ENCODE data around the gene ALS2.
"Not testable (repeated sequence)": the region's sequence is repeated elsewhere in the genome, so short reads cannot be mapped to it uniquely, and the experiment has no call there.

Gene ALS2

GRCh38 chr2:201816657-201817575, 36.2 kb upstream of the ALS2 start:
- ChIA-PET POLR2A (no interaction called here), CTCF (interaction anchor here (1.0 kb wide), 1 partner anchor 362 kb away, joined by 3 read pairs; no protein-coding TSS in a partner anchor)
- 100% methylated on average over 2 of the region's 5 CpGs for WGBS (ENCODE audit: insufficient coverage)

GRCh38 chr2:201813996-201814760, 33.4 kb upstream of the ALS2 start:
- DNase-seq = no peak
- ChIA-PET POLR2A (no interaction called here), CTCF (no interaction called here)
- H3K27me3 ChIP-seq (replicated peaks in 2 of 5; ENCODE audit: control insufficient read depth in 4 of 5, insufficient read depth in 5 of 5, low read length in 4 of 5) = no peaks in the 10 kb centered on the region
- H3K36me3 ChIP-seq (ENCODE audit: control insufficient read depth in 4 of 4, insufficient read depth in 4 of 4, low read length in 3 of 4) = no peaks in the 10 kb centered on the region
- H3K4me1 ChIP-seq (ENCODE audit: control extremely low read depth in 1 of 4, control insufficient read depth in 4 of 4, insufficient read depth in 4 of 4, low read length in 3 of 4) = no peaks in the 10 kb centered on the region
- H3K4me3 ChIP-seq (ENCODE audit: control insufficient read depth in 1 of 7, extremely low read depth in 1 of 7, insufficient read depth in 4 of 7, low read depth in 2 of 7, low read length in 6 of 7) = no peak overlapping the region
- H3K9me3 ChIP-seq (ENCODE audit: control extremely low read depth in 1 of 5, control insufficient read depth in 4 of 5, insufficient read depth in 2 of 5, low read depth in 1 of 5, low read length in 4 of 5) = peaks cover 0 to 6% (median 0%) of the 10 kb centered on the region in 5 experiments
- 98% methylated on average over 7 of the region's 9 CpGs for WGBS (ENCODE audit: insufficient coverage)
- no peak overlapping the region for H3K27ac ChIP-seq (ENCODE audit: insufficient read depth in 1 of 2, low read depth in 1 of 2, low read length in 2 of 2, poor library complexity in 1 of 2, severe bottlenecking in 2 of 2)

More at GRCh38 chr2:201816657-201817575, 36.2 kb upstream of the ALS2 start:
- H3K27ac ChIP-seq (ENCODE audit: insufficient read depth in 1 of 2, low read depth in 1 of 2, low read length in 2 of 2, poor library complexity in 1 of 2, severe bottlenecking in 2 of 2) = no peak overlapping the region
- H3K4me1 ChIP-seq (ENCODE audit: control extremely low read depth in 1 of 4, control insufficient read depth in 4 of 4, insufficient read depth in 4 of 4, low read length in 3 of 4) = no peaks in the 10 kb centered on the region
- H3K36me3 ChIP-seq (ENCODE audit: control insufficient read depth in 4 of 4, insufficient read depth in 4 of 4, low read length in 3 of 4) = no peaks in the 10 kb centered on the region
- H3K4me3 ChIP-seq (ENCODE audit: control insufficient read depth in 1 of 7, extremely low read depth in 1 of 7, insufficient read depth in 4 of 7, low read depth in 2 of 7, low read length in 6 of 7) = no peak overlapping the region
- H3K9me3 ChIP-seq (ENCODE audit: control extremely low read depth in 1 of 5, control insufficient read depth in 4 of 5, insufficient read depth in 2 of 5, low read depth in 1 of 5, low read length in 4 of 5) = peaks cover 0 to 6% (median 0%) of the 10 kb centered on the region in 5 experiments
- no peaks in the 10 kb centered on the region for H3K27me3 ChIP-seq (replicated peaks in 2 of 5; ENCODE audit: control insufficient read depth in 4 of 5, insufficient read depth in 5 of 5, low read length in 4 of 5)
- DNase-seq = no peak

DNA sequence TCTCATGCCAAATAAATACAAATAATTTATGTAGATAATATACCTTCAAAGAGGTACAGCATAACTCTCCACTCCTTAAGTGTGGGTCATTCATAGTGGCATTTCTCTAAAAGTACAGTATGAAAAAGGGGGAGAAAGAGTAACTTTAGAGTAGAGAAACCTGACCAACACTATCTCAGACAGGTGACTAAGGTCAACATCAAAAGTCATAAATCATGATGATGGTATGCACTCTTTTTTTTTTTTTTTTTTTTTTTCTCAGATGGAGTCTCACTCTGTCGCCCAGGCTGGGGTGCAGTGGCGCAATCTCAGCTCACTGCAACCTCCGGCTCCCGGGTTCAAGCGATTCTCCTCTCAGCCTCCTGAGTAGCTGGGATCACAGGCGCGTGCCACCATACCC, 29.9 kb upstream of the ALS2 start:
- H3K27me3 ChIP-seq (replicated peaks in 2 of 5; ENCODE audit: control insufficient read depth in 4 of 5, insufficient read depth in 5 of 5, low read length in 4 of 5); H3K27ac ChIP-seq (ENCODE audit: insufficient read depth in 1 of 2, low read depth in 1 of 2, low read length in 2 of 2, poor library complexity in 1 of 2, severe bottlenecking in 2 of 2); H3K36me3 ChIP-seq (ENCODE audit: control insufficient read depth in 4 of 4, insufficient read depth in 4 of 4, low read length in 3 of 4); H3K4me1 ChIP-seq (ENCODE audit: control extremely low read depth in 1 of 4, control insufficient read depth in 4 of 4, insufficient read depth in 4 of 4, low read length in 3 of 4); H3K9me3 ChIP-seq (ENCODE audit: control extremely low read depth in 1 of 5, control insufficient read depth in 4 of 5, insufficient read depth in 2 of 5, low read depth in 1 of 5, low read length in 4 of 5); DNase-seq; POLR2A ChIA-PET; CTCF ChIA-PET; H3K4me3 ChIP-seq (ENCODE audit: control insufficient read depth in 1 of 7, extremely low read depth in 1 of 7, insufficient read depth in 4 of 7, low read depth in 2 of 7, low read length in 6 of 7): not testable (repeated sequence)
- 98% methylated on average over 5 of the region's 7 CpGs for WGBS (ENCODE audit: insufficient coverage)

GRCh38 chr2:201809633-201810032, 28.9 kb upstream of the ALS2 start:
- no peaks in the 10 kb centered on the region for H3K4me1 ChIP-seq (ENCODE audit: control extremely low read depth in 1 of 4, control insufficient read depth in 4 of 4, insufficient read depth in 4 of 4, low read length in 3 of 4)
- DNase-seq = no peak
- H3K27ac ChIP-seq (ENCODE audit: insufficient read depth in 1 of 2, low read depth in 1 of 2, low read length in 2 of 2, poor library complexity in 1 of 2, severe bottlenecking in 2 of 2) = no peak overlapping the region
- no peak overlapping the region for H3K4me3 ChIP-seq (ENCODE audit: control insufficient read depth in 1 of 7, extremely low read depth in 1 of 7, insufficient read depth in 4 of 7, low read depth in 2 of 7, low read length in 6 of 7)
- no peaks in the 10 kb centered on the region for H3K27me3 ChIP-seq (replicated peaks in 2 of 5; ENCODE audit: control insufficient read depth in 4 of 5, insufficient read depth in 5 of 5, low read length in 4 of 5)
- H3K36me3 ChIP-seq (ENCODE audit: control insufficient read depth in 4 of 4, insufficient read depth in 4 of 4, low read length in 3 of 4) = no peaks in the 10 kb centered on the region
- H3K9me3 ChIP-seq (ENCODE audit: control extremely low read depth in 1 of 5, control insufficient read depth in 4 of 5, insufficient read depth in 2 of 5, low read depth in 1 of 5, low read length in 4 of 5) = no peaks in the 10 kb centered on the region
- POLR2A ChIA-PET = no interaction called here
- CTCF ChIA-PET = no interaction called here
- WGBS (ENCODE audit: insufficient coverage) = 100% methylated on average over 2 of the region's 4 CpGs

DNA sequence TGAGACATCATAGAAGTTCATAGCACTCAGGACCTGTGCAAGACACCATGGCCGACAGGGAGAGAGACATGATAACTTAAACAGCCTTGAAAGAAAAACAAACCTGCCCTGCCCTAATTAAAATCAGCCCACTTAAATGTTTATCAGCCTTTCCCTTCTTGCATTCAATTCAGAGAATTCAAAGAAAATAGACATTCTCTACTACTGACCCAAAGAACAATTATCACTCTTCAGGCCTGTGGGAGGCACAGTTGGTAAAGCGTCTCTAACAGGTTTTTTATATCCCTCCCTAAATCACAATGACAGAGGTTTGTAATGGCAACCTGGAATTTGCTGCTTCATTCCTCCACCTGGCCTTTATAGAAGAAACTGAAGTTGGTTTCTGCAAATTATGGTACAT, 27.3 kb upstream of the ALS2 start:
- DNase-seq = no peak
- ChIA-PET CTCF (interaction anchor here (0.8 kb wide), 1 partner anchor 11 kb away, joined by 3 read pairs; no protein-coding TSS in a partner anchor), POLR2A (no interaction called here)
- Histone ChIP-seq H3K4me3 (ENCODE audit: control insufficient read depth in 1 of 7, extremely low read depth in 1 of 7, insufficient read depth in 4 of 7, low read depth in 2 of 7, low read length in 6 of 7) (no peak overlapping the region), H3K27me3 (replicated peaks in 2 of 5; ENCODE audit: control insufficient read depth in 4 of 5, insufficient read depth in 5 of 5, low read length in 4 of 5) (no peaks in the 10 kb centered on the region), H3K9me3 (ENCODE audit: control extremely low read depth in 1 of 5, control insufficient read depth in 4 of 5, insufficient read depth in 2 of 5, low read depth in 1 of 5, low read length in 4 of 5) (no peaks in the 10 kb centered on the region), H3K27ac (ENCODE audit: insufficient read depth in 1 of 2, low read depth in 1 of 2, low read length in 2 of 2, poor library complexity in 1 of 2, severe bottlenecking in 2 of 2) (no peak overlapping the region), H3K36me3 (ENCODE audit: control insufficient read depth in 4 of 4, insufficient read depth in 4 of 4, low read length in 3 of 4) (no peaks in the 10 kb centered on the region), H3K4me1 (ENCODE audit: control extremely low read depth in 1 of 4, control insufficient read depth in 4 of 4, insufficient read depth in 4 of 4, low read length in 3 of 4) (no peaks in the 10 kb centered on the region)
- 92% methylated on average over 1 of the region's 2 CpGs for WGBS (ENCODE audit: insufficient coverage)

DNA sequence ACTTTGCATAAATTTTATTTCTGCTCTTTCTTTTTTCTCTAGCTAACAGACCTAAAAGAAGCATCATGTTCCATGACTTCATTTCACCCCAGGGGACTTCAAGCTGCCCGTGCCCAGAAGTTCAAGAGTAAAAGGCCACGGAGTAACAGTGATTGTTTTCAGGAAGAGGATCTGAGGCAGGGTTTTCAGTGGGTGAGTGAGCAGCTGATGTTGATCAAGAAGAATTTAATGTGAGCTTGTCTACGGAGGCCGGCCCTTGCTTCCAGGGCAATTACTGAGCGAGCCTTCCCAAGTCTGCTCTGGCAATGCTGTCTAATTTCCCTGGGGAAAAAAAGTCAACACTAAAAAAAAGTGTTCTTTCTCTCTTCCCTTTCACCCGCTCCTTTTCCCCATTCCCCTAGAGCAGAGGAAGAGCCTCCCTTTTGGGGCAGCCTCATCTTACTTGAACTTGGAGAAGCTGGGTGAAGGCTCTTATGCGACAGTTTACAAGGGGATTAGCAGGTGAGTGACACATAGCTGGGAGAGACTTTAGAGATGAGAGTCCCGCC, 26.8 kb upstream of the ALS2 start:
- Histone ChIP-seq H3K27me3 (replicated peaks in 2 of 5; ENCODE audit: control insufficient read depth in 4 of 5, insufficient read depth in 5 of 5, low read length in 4 of 5) (no peaks in the 10 kb centered on the region), H3K27ac (ENCODE audit: insufficient read depth in 1 of 2, low read depth in 1 of 2, low read length in 2 of 2, poor library complexity in 1 of 2, severe bottlenecking in 2 of 2) (no peak overlapping the region), H3K36me3 (ENCODE audit: control insufficient read depth in 4 of 4, insufficient read depth in 4 of 4, low read length in 3 of 4) (no peaks in the 10 kb centered on the region), H3K9me3 (ENCODE audit: control extremely low read depth in 1 of 5, control insufficient read depth in 4 of 5, insufficient read depth in 2 of 5, low read depth in 1 of 5, low read length in 4 of 5) (no peaks in the 10 kb centered on the region), H3K4me1 (ENCODE audit: control extremely low read depth in 1 of 4, control insufficient read depth in 4 of 4, insufficient read depth in 4 of 4, low read length in 3 of 4) (no peaks in the 10 kb centered on the region), H3K4me3 (ENCODE audit: control insufficient read depth in 1 of 7, extremely low read depth in 1 of 7, insufficient read depth in 4 of 7, low read depth in 2 of 7, low read length in 6 of 7) (no peak overlapping the region)
- POLR2A ChIA-PET = no interaction called here
- WGBS (ENCODE audit: insufficient coverage) = 93% methylated on average over 5 of the region's 8 CpGs
- DNase-seq = no peak
- CTCF ChIA-PET = interaction anchor here (0.8 to 1.5 kb wide), 3 partner anchors 11 to 16 kb away, joined by 3 read pairs; no protein-coding TSS in a partner anchor

Measured in common myeloid progenitor, CD34-positive (primary cell).